GM21526 (cell line): ENCODE measurements around the gene LRP1B.

Experiments
- ATAC-seq: cut with Tn5 transposase; IDR thresholded peaks from one replicate; pipeline ENCODE4 v1.9.1; 2021; ENCODE audit warnings: moderate library complexity; ENCODE audit not compliant: unreplicated experiment, low FRiP score

The LRP1B gene

DNA sequence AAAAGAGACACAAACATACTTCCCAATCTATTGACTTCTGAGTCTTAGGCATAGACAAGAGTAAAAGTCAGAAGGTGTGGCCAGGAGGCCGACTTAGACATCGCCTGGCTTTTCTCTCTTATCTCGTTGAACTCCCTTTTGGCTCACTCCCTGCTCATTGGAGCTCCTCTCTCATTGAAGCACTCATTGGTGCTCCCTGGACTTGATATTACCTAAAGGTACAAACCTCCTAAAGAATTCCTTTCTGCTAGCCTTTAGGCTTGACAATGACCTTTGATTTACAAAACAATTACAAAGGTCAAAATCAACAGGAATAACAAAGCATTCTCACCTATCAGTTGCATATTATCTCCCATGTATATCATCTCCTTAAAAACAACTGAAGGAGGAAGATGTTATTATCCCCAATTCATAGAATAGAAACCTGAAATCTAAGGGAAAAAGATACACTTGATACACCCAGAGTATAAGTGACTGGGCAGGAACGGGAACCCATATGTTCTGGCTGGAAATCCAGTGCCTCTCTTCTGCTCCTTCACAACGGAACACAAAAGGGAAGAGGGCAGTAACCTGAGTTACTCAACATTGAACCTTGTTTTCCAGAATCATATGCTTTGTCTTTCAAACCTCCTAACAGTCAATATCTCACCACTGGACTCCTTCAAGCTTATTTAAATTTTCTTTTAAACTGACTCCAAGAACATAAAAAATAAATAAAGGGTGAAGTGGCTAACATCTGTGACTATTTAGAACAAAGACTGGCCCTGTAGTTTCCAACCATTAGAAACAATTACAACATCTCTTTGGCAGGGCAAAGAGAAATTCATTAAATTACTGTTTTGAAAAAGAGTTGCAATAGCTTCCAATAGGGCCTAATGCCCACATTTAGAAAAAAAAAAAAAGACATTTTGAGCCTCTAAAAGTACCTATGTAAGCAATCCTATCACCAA, 1247.9 kb downstream of the LRP1B start:
- no peak for ATAC-seq

GRCh38 chr2:140880573-140880972, 1250.2 kb downstream of the LRP1B start:
- no peak for ATAC-seq

GRCh38 chr2:140876015-140876414, 1254.8 kb downstream of the LRP1B start:
- ATAC-seq: no peak

DNA sequence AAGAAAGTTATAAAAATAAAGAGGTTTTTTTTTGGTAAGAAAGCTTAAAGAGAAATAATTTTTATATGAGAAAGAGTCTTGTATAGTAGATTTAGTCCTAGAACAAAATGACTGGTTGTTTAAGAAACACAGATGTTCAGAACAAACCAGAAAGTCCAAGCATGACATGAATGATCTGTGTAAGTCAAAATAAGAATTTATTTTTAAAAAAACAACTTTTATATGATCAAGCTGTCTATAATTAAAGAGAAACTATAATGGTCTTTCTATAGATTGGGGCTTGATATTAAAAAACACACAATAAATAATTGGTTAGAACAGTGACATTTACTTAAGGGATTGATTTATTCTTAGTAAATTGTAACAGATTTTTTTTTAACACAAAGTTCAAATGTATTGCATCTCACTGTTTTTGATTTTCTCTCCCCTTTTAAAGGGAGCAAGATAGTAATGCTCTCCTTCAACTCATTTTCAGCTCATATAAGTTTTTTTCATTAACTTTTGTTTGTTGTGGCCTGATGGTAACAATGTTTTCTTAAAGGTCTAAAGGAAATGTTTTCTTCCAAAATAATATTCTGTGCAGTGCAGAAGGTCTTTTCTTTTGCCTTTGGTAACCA, 1256.8 kb downstream of the LRP1B start:
- ATAC-seq: no peak

DNA sequence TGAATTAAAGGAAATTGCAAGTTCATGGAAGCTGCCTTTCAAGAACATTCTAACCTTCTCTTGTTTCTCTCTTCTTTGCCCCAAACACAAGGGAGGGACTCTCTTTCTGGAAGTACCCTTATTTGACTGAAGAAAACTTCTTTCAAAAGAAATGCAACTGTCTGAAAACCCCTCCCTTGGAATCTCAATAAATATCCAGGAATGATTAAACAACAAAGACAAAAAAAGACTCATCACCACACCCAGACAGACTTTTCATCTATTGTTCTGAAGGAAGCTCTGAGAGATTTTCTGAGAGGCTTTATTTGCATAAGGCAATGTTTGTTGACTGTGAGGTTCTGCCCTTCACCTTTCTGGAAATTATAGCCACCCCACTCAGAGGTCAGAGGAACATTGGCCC, 1260.9 kb downstream of the LRP1B start:
- ATAC-seq: no peak

GRCh38 chr2:140869107-140869506, 1261.7 kb downstream of the LRP1B start:
- ATAC-seq: no peak

- ATAC-seq: no peak
Observed at GRCh38 chr2:140865837-140866236, 1265.0 kb downstream of the LRP1B start.

GRCh38 chr2:140863713-140864112, 1267.1 kb downstream of the LRP1B start:
- ATAC-seq: peak; percentile 77

- no peak for ATAC-seq
Observed at GRCh38 chr2:140862181-140862580, 1268.6 kb downstream of the LRP1B start.

- ATAC-seq: no peak
Observed at GRCh38 chr2:140861666-140862065, 1269.2 kb downstream of the LRP1B start.

GRCh38 chr2:140855471-140855870, 1275.3 kb downstream of the LRP1B start:
- no peak for ATAC-seq

DNA sequence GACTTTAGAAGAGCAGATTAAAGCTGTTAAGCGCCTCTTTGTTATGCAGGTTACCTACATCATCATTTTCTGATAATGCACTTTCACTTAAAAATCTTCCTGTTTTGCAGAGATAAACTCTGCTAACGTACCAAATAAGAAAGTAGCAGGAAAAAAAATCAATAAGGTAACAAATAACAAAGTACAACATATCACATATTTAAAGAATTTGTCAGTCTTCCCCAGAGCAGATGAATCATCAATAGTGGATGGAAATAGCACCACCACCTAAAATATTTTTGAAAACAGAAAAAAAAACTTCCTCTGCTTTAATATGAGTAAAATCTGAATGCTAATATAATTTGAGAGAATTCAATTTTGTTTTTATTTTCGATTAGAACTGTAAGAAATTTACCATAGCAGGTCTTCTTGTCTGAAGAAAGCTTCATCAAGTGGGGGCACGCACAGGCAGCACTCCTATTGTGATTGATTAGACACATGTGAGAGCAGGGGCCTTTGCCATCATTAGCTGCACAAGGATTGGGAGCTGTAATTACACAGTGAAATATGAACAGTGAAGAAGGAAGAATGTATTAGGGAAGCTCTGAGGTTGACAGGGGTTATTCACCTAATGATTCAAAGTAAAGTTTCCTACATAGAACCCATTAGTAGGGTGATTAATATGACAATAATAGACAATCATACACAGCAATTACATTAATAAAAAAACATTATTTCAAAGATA, 1279.4 kb downstream of the LRP1B start:
- ATAC-seq: no peak

DNA sequence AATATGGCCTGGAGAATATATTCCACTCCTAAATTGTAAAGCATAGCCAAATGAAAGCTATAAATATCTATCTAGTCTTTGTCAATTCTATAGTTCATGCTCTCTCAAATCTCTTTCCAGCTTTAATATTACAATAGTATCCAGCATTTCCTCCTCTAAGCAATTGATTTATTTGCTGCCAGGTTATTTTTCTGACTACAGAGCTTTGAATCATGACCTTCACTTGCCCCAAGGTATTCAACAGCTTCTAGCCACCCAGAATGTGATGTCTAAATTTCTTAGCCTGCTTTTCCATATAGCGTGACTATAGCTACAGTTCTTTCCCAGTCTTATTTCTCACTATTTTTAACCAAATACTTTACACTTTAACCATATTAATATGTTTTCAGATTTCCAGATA, 1287.6 kb downstream of the LRP1B start:
- ATAC-seq: no peak

GRCh38 chr2:140842110-140842509, 1288.7 kb downstream of the LRP1B start:
- no peak for ATAC-seq

DNA sequence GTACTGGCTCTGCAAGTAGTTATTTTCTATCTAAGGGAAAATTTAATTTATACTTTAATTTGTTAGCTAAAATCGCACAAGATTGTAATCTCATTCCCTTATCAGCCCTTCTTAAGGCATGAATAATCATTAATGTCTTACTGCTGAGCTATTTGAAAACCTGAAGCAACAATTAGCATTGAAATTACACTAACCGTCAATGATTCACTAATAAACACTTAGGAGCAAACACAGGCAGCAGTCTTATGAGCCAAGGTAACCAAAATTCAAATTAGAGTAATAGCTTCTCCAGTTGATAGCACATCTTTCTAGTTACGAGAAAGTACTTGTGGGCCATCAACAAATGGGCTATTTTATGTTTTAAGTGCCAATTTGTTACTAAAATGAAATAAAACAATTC, 1289.7 kb downstream of the LRP1B start:
- ATAC-seq: no peak

DNA sequence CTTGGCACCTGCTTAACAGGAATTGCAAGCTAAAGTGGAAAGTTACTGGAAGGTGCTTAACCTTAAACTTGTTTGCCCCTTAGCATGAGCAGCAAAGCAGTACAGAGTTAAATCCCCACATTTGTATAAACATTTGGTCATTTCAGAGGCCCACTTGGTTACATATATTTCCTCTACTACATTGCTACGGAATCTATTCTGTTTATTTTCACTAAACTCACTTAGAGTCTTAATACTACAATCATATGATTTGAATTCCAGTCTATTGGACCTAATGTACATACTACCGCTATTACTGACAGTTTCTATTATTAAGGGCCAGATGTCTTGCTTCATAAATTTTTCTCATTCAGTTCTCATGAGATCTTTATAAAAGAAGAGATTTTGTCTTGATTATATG, 1294.0 kb downstream of the LRP1B start:
- ATAC-seq: no peak

DNA sequence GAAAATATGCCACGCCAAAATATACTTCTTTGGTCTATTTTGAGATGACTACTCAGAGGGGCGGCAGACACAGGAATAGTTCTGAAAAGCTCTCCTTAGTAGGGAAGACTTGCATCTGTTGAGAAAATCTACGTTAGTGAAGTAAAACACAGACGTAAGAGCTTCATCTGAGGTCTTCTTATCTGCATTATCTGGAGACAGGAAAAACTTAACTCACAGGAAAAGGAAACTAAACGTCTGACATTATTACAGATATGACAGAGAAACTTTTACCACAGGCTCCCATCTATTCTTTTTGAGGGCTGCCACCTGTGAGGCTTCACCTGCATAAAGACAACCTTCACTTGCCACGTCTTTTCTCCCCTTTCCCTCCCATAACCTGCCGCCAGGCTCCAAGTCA, 1295.7 kb downstream of the LRP1B start:
- ATAC-seq: no peak

- ATAC-seq: no peak
Observed at GRCh38 chr2:140814141-140814540, 1316.7 kb downstream of the LRP1B start.

- ATAC-seq: no peak
Observed at GRCh38 chr2:140808820-140809219, 1322.0 kb downstream of the LRP1B start.

GRCh38 chr2:140808211-140808610, 1322.6 kb downstream of the LRP1B start:
- no peak for ATAC-seq

DNA sequence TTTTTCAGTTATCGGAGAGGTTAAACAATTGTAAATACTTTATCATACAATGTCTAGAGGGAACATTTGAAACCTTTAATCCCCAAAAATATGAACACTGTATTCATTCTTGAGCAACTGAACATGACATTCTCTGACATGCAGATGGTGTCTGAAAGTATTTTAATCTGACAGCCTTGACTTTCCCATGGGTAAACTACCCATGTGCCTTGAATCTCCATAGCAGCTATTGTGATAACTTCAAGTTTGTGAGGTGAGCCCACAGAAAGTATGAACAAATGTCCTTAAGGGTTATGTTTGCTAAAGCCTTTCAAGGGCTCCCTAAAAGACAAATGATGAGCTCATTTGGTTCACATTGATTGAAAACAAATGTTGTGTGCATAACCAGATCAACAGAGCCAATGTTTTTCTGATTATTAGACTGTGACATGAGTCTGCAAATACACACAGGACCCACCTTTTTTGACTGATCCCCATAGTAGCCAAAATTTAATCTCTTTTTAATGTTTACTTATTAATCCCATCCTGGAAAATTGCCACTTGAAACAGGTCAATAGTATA, 1326.0 kb downstream of the LRP1B start:
- no peak for ATAC-seq
